ENCODE results near the gene TBCD. TPM values are rescaled to one million over a fixed set of nuclear protein-coding genes. Genes with fewer than 3 reads are reported as not detected.

Gene TBCD
- total RNA-seq, 1 experiment from 2014 or later = 129 TPM

DNA sequence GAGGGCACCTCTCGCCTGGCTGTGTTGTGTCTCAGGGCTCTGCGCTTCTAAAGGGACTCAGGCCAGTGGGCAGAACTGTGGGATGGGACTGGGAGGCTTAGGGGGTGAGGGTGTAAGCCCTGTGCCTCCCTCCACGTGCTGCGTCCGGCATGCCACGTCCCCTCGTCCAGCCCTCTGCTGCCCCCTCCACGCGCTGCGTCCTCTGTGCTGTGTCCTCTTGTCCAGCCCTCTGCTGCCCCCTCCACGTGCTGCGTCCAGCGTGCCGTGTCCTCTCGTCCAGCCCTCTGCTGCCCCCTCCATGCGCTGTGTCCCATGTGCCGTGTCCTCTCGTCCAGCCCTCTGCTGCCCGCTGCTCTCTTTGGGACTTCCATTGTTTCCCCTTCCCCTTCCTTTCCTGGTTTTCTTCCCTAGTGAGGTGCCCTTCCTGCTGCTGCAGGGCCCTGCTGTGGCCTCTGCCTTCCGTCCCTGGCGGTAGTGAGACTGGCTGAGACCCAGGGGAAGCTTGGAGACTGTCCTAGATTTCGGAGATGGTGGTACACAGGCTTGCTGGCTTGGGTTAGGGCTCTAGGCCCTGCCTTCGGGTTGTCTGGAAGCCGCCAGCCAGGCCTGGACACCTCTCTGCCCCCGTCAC, 94.3 kb downstream of the TBCD start:
- H4K20me1 ChIP-seq (ENCODE audit: control insufficient read depth, insufficient read depth, insufficient read length) = no peaks in the 10 kb centered on the region
- DNase-seq = no peak
- no peaks in the 10 kb centered on the region for H3K79me1 ChIP-seq (ENCODE audit: insufficient read depth, low read depth, low read length, poor library complexity, severe bottlenecking)
- no CpG with 5 or more reads among the region's 25 CpGs for WGBS (ENCODE audit: extremely low coverage, insufficient read length, low lambda C conversion rate)
- H4K91ac ChIP-seq (ENCODE audit: insufficient read length, low read depth, low read length) = no peak overlapping the region
- no peak overlapping the region for H3K14ac ChIP-seq (ENCODE audit: insufficient read depth, low read length)
- H4K8ac ChIP-seq (replicated peaks; ENCODE audit: insufficient read length, low read depth, low read length) = no peak overlapping the region
- H3K4me1 Mint-ChIP-seq = peaks cover 7 to 11% of the 10 kb centered on the region in 2 experiments; a peak in 3 of 4 replicates
- no peak overlapping the region for H2BK15ac ChIP-seq (ENCODE audit: low read depth, low read length)
- no peak overlapping the region for H3K4me2 ChIP-seq (ENCODE audit: insufficient read depth, insufficient read length, low read length)
- H2BK20ac ChIP-seq (ENCODE audit: low read depth, low read length, poor library complexity, severe bottlenecking) = no peak overlapping the region
- no peak overlapping the region for H3K27ac ChIP-seq (ENCODE audit: insufficient read length, low read depth, low read length)
- no peak overlapping the region for H2BK120ac ChIP-seq (ENCODE audit: low read depth, low read length, poor library complexity, severe bottlenecking)
- no peak overlapping the region for H3K23ac ChIP-seq (ENCODE audit: insufficient read length, low read depth, low read length)
- no peak overlapping the region for H2AK5ac ChIP-seq (ENCODE audit: insufficient read length, low read length)
- no peaks in the 10 kb centered on the region for H3K4me1 ChIP-seq (ENCODE audit: insufficient read depth, low read length)
- H3K36me3 Mint-ChIP-seq (ENCODE audit: insufficient read depth in 1 of 3, low read depth in 3 of 3) = peaks cover 11 to 38% (median 34%) of the 10 kb centered on the region in 3 experiments
- H3K9me3 ChIP-seq (ENCODE audit: control insufficient read depth, low read depth, low read length) = no peaks in the 10 kb centered on the region
- H4K5ac ChIP-seq (ENCODE audit: insufficient read length, low read depth, low read length) = no peak overlapping the region
- no peak overlapping the region for H3K4me3 Mint-ChIP-seq
- H3K27me3 Mint-ChIP-seq (ENCODE audit: low read depth) = no peaks in the 10 kb centered on the region
- peak overlapping the region; percentile 52 to 79 (median 53); a peak in 3 of 7 replicates for H3K27ac Mint-ChIP-seq
- peaks cover 0 to 3% of the 10 kb centered on the region in 2 experiments; a peak in 2 of 5 replicates for H3K9me3 Mint-ChIP-seq
- no peak overlapping the region for H3K9ac ChIP-seq (ENCODE audit: extremely low read depth, insufficient read length, low read length)
- no peak overlapping the region for H2AFZ ChIP-seq (ENCODE audit: low read length)
- H3T11ph ChIP-seq (ENCODE audit: low read length) = no peak overlapping the region
- H3K18ac ChIP-seq (ENCODE audit: insufficient read length, low read depth, low read length) = no peak overlapping the region
- TF ChIP-seq, protein P1, sequence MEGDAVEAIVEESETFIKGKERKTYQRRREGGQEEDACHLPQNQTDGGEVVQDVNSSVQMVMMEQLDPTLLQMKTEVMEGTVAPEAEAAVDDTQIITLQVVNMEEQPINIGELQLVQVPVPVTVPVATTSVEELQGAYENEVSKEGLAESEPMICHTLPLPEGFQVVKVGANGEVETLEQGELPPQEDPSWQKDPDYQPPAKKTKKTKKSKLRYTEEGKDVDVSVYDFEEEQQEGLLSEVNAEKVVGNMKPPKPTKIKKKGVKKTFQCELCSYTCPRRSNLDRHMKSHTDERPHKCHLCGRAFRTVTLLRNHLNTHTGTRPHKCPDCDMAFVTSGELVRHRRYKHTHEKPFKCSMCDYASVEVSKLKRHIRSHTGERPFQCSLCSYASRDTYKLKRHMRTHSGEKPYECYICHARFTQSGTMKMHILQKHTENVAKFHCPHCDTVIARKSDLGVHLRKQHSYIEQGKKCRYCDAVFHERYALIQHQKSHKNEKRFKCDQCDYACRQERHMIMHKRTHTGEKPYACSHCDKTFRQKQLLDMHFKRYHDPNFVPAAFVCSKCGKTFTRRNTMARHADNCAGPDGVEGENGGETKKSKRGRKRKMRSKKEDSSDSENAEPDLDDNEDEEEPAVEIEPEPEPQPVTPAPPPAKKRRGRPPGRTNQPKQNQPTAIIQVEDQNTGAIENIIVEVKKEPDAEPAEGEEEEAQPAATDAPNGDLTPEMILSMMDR (conservative IDR thresholded peaks at IDR 0.05) = no peak
- H2BK5ac ChIP-seq (ENCODE audit: insufficient read length, low read length) = no peak overlapping the region
- no peak overlapping the region for H3K56ac ChIP-seq (ENCODE audit: insufficient read length, low read depth, low read length)
- H3K23me2 ChIP-seq (ENCODE audit: insufficient read length, low read depth, low read length, poor library complexity, severe bottlenecking) = no peaks in the 10 kb centered on the region
- no peak overlapping the region for H3K4ac ChIP-seq (ENCODE audit: low read depth, low read length)
- no peaks in the 10 kb centered on the region for H3K79me2 ChIP-seq (ENCODE audit: insufficient read depth, low read length)
- H2BK12ac ChIP-seq (ENCODE audit: insufficient read length, low read depth, low read length) = no peak overlapping the region
- no peaks in the 10 kb centered on the region for H3K27me3 ChIP-seq (ENCODE audit: insufficient read depth, low read length)
